Mesodermal cell (in vitro differentiated cells): ENCODE measurements around the gene CRHBP.
A peak's percentile ranks its signal among the peaks of the same experiment; 100 is the strongest.
"Not testable (repeated sequence)": the region's sequence is repeated elsewhere in the genome, so short reads cannot be mapped to it uniquely, and the experiment has no call there.

Experiments used
- H3K27ac ChIP-seq: 2 replicates; pipeline ENCODE4 v1.7.0; 2013; ENCODE audit warnings: mild to moderate bottlenecking, low read depth, low read length, moderate library complexity; ENCODE audit not compliant: severe bottlenecking
- H3K36me3 ChIP-seq: 2 replicates; pipeline ENCODE4 v1.7.1; 2013; ENCODE audit warnings: mild to moderate bottlenecking, low read length, moderate library complexity; ENCODE audit not compliant: control insufficient read depth, insufficient read depth
- H3K4me1 ChIP-seq: one replicate; pipeline ENCODE4 v1.7.1; 2013; ENCODE audit warnings: mild to moderate bottlenecking, low read length; ENCODE audit not compliant: insufficient read depth, control insufficient read depth, poor library complexity, severe bottlenecking
- H3K4me3 ChIP-seq: 2 replicates; pipeline ENCODE4 v1.7.0; 2013; ENCODE audit warnings: low read length, control low read depth, mild to moderate bottlenecking; ENCODE audit not compliant: insufficient read depth, poor library complexity, severe bottlenecking; ENCODE audit errors: extremely low read depth
- H3K9me3 ChIP-seq: 2 replicates; pipeline ENCODE4 v1.7.1; 2013; ENCODE audit warnings: mild to moderate bottlenecking, low read length, moderate library complexity; ENCODE audit not compliant: control insufficient read depth
- WGBS, 2 experiments: methylation state at CpG; one replicate each; pipeline ENCODE4 v1.1.5; 2013; ENCODE audit warnings: missing lambda C conversion rate in 2 of 2; ENCODE audit not compliant: insufficient coverage in 2 of 2; 5-methylcytosine and 5-hydroxymethylcytosine counted together

The CRHBP gene

DNA sequence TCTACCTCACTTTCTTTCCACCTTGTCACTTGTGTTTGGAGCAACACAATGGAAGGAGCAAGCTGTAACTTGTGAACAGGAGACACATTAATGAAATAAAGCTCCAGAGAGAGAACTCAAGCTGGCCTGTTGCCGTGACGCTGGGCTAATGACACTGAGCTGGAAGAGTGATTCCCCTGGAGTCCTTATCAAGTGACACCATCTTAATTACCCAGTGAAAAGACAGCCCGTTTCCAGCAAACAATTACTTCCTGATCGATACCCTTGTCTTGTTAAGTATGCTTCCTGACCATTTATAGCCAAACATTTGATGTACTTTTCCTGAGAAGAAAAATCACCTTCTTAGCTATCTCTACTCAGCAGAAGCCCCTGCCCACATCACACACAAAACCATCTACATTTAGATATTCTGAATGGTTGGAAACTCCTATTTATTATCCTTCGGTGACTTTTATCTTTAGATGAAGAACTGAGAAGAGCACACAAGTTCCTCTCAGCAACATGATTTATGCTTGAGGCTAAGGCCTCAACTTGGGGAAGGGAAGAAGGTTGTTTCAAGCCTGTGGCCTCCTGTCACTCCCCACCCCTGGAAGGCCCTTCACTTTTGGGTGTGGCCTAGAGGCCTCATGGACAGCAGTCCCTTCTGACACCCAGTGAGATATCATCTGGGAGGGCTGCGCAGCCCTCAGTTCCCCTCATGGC, 34.1 kb downstream of the CRHBP start:
- H3K4me1 ChIP-seq = no peaks in the 10 kb centered on the region
- 29 to 52% methylated on average over 4 to 5 of the region's 6 CpGs for WGBS, 2 experiments
- no peaks in the 10 kb centered on the region for H3K9me3 ChIP-seq
- H3K27ac ChIP-seq = peak overlapping the region; percentile 29
- no peak overlapping the region for H3K4me3 ChIP-seq
- no peaks in the 10 kb centered on the region for H3K36me3 ChIP-seq

DNA sequence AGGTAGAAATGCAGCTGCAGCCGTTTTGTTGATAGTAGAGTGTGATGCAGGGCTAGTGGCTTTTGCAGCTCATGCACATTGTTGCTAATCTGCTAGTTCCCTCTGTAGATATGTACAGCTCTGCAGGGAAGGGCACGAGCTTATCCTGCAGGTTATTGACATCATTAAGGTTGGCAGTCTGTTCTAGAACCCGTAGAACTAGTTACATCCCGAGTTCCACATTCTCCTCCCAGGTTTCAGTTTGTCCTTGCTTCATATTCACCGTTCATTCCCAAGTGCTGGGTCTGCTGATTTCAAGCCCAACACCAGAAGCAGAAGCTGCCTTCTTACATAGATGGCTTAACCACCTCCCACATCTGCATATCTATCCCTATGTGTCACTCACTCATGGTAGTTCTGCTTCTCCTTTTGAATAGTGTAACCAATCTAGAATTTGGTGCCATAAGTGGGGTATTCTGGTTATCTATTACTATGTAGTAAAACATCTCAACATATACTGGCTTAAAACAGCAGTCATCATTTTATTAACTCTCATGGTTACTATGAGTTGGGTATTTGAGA, 38.1 kb downstream of the CRHBP start:
- WGBS, 2 experiments = 90 to 91% methylated on average over 5 of the region's 5 CpGs
- no peak overlapping the region for H3K27ac ChIP-seq
- H3K4me1 ChIP-seq = no peaks in the 10 kb centered on the region
- H3K4me3 ChIP-seq = no peak overlapping the region
- no peaks in the 10 kb centered on the region for H3K36me3 ChIP-seq
- H3K9me3 ChIP-seq = no peaks in the 10 kb centered on the region

DNA sequence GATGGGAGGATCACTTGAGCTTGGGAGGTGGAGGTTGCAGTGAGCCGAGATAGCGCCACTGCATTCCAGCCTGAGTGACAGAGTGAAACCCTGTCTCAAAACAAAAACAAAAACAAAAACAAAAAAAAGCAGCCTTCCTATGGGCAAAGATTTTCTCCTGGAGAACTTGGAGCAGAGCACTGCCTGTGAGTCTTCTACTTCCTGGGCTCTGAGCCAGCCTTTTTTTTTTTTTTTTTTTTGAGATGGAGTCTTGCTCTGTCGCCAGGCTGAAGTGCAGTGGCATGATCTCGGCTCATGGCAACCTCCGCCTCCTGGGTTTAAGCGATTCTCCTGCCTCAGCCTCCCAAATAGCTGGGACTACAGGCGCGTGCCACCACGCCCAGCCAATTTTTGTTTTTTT, 40.6 kb downstream of the CRHBP start:
- H3K27ac ChIP-seq, H3K9me3 ChIP-seq, H3K4me1 ChIP-seq, H3K4me3 ChIP-seq, H3K36me3 ChIP-seq: not testable (repeated sequence)
- WGBS, 2 experiments = 95 to 98% methylated on average over 4 of the region's 9 CpGs

DNA sequence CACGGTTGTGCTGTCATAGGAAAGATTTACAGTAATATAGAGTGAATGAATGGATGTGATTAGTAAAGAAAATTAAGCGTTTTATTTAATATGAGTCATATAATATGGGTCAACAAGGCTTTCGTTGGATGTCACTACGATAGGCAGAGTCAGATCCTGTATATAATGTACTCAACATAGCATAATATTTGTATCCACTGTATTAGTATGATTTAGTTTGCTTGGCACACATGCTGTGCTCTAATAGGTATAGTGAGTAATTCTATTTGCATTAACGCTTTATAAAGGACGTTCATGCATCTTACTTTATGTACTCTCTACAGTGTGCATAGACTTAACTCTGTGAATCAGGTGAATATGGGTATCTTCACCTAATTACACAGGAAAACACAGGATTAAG, 41.5 kb downstream of the CRHBP start:
- H3K9me3 ChIP-seq = no peaks in the 10 kb centered on the region
- no peak overlapping the region for H3K27ac ChIP-seq
- no peak overlapping the region for H3K4me3 ChIP-seq
- no CpG with 5 or more reads among the region's 6 CpGs for WGBS, 2 experiments
- no peaks in the 10 kb centered on the region for H3K4me1 ChIP-seq
- H3K36me3 ChIP-seq = no peaks in the 10 kb centered on the region

DNA sequence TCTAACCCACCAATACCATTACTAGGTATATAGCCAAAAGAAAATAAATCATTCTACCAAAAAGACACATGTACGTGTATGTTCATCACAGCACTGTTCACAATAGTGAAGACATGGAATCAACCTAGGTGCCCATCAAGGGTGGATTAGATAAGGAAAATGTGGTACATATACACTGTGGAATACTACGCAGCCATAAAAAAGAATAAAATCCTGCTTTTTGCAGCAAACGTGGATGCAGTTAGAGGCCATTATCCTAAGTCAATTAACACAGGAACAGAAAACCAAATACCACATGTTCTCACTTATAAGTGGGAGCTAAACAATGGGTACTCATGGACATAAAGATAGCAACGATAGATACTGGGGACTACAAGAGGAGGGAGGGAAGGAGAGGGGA, 45.4 kb downstream of the CRHBP start:
- 100% methylated on average over 1 of the region's 4 CpGs; no CpG with 5 or more reads in 1 of the 2 experiments for WGBS, 2 experiments
- H3K36me3 ChIP-seq, H3K4me1 ChIP-seq, H3K27ac ChIP-seq, H3K9me3 ChIP-seq, H3K4me3 ChIP-seq: not testable (repeated sequence)

DNA sequence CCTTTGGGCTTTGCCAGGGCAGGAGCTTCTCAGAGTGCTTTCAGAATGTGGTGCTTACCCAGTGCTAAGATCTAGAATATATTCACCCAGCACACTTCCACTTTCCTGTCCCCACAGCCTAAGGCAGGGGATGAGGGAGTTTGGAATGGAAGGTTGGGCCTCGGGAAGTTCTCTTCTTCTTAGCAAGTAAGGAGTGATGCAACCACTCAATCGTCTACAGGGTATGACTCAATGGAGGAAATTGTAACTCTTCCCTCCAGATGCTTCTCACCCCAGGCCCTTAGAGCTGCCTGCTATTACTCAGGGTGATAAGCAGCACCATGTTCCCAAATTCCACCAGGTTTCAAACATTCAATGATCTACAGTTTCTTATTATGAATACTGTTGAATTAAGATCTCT, 46.6 kb downstream of the CRHBP start:
- Histone ChIP-seq H3K4me1 (no peaks in the 10 kb centered on the region), H3K4me3 (no peak overlapping the region), H3K27ac (peak overlapping the region; percentile 12), H3K36me3 (no peaks in the 10 kb centered on the region), H3K9me3 (no peaks in the 10 kb centered on the region)
- 20 to 75% methylated on average over 1 to 2 of the region's 2 CpGs for WGBS, 2 experiments

DNA sequence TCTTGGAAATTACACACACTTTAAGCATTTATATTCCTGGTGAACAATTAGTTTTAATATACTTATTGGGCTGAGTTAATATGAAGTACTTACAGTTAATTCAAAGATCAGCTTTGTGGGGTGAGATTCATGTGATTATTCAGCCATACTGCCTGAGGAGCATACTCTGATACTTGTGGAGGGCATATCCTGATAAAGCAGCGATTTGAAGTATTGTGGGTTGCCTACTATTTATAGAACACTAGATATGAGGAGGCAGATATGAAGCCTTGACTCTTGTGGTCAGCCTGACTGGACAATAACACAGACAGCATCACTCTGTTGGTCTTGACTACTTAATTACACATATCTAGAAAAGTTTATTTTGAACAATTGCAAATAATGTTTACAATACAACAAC, 50.4 kb downstream of the CRHBP start:
- WGBS, 2 experiments = no CpG with 5 or more reads among the region's 1 CpG
- no peaks in the 10 kb centered on the region for H3K9me3 ChIP-seq

DNA sequence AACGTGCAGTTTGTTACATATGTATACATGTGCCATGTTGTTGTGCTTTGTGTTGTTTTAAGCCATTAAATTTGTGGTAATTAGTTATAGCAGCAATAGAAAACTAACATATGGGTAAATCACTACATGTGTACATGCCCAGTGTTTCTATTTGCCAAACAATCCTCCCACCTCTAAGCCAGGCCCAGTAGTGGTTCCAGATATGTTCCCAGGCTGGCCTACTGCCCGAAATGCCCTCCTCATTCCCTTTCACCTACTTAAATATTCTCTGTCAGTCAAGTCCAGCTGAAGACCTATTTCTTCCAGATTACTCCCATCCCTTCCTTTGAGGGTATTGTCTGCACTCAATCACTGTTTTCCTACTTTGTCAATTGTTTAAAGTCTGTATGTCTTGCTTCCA, 53.3 kb downstream of the CRHBP start:
- H3K27ac ChIP-seq = no peak overlapping the region
- H3K9me3 ChIP-seq = no peaks in the 10 kb centered on the region
- H3K4me1 ChIP-seq = no peaks in the 10 kb centered on the region
- H3K4me3 ChIP-seq = no peak overlapping the region
- H3K36me3 ChIP-seq = no peaks in the 10 kb centered on the region
- 90 to 92% methylated on average over 1 of the region's 2 CpGs for WGBS, 2 experiments

More for the DNA sequence above, 50.4 kb downstream of the CRHBP start:
- no peak overlapping the region for H3K4me3 ChIP-seq
- H3K4me1 ChIP-seq = no peaks in the 10 kb centered on the region
- H3K36me3 ChIP-seq = no peaks in the 10 kb centered on the region
- no peak overlapping the region for H3K27ac ChIP-seq

DNA sequence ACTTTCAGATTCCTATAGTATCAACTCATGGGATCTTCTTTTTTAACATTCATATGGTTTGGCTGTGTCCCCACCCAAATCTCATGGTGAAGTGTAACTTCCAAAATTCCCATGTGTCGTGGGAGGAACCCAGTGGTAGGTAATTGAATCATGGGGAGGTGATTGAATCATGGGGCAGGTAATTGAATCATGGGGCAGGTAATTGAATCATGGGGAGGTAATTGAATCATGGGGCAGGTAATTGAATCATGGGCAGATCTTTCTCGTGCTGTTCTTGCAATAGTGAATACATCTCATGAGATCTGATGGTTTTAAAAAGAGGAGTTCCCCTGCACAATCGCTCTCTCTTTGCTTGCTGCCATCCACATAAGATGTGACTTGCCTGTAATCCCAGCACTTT, 55.6 kb downstream of the CRHBP start:
- H3K27ac ChIP-seq = no peak overlapping the region
- 82 to 83% methylated on average over 2 of the region's 3 CpGs for WGBS, 2 experiments
- H3K9me3 ChIP-seq = no peaks in the 10 kb centered on the region
- H3K36me3 ChIP-seq = no peaks in the 10 kb centered on the region
- H3K4me3 ChIP-seq = no peak overlapping the region
- H3K4me1 ChIP-seq = no peaks in the 10 kb centered on the region

DNA sequence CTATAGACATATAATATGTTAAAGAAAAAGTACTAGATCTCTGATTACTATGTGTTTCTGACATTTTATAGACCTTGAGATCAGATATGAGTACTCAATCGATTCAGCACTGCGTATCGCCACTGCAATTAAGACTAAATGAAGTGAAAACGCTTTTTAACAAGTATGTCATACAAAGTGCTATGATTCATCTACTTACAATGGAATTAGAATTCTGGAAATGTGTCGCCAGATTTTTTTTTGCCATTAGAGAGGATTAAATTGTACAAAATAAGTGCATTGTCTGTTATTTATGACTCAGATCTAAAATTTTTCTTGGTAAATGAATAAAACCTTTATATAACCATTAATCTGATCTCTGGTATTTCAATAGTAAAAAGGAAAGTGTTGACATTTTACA, 57.4 kb downstream of the CRHBP start:
- Histone ChIP-seq H3K9me3 (no peaks in the 10 kb centered on the region), H3K4me1 (no peaks in the 10 kb centered on the region), H3K4me3 (no peak overlapping the region), H3K36me3 (no peaks in the 10 kb centered on the region), H3K27ac (no peak overlapping the region)
- 83% methylated on average over 4 of the region's 5 CpGs; no CpG with 5 or more reads in 1 of the 2 experiments for WGBS, 2 experiments

DNA sequence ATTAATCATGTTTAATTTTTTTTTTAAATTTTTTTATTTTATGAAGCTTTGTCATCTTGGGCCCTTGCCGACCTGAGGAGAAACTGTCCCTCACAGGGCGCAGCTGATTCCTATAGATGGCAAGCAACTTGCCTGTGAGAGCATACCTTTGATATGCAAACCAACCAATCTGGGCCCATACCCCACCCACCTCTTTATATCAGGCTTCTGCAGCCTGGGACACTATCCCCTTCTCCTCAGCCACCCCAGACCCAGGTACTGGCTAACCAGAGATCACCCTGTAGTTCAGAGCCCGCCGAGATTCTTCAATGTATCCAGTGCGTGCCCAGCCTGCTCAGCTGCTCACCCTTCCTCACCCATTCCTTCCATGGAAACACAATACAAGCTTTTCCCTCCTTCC, 58.7 kb downstream of the CRHBP start:
- Histone ChIP-seq H3K4me3 (no peak overlapping the region), H3K36me3 (no peaks in the 10 kb centered on the region), H3K9me3 (no peaks in the 10 kb centered on the region), H3K4me1 (no peaks in the 10 kb centered on the region), H3K27ac (no peak overlapping the region)
- 64% methylated on average over 5 of the region's 5 CpGs; no CpG with 5 or more reads in 1 of the 2 experiments for WGBS, 2 experiments
